Thymus (tissue), 11 donors: ENCODE data around the gene RALGPS1. TPM values are rescaled to one million over a fixed set of nuclear protein-coding genes. Genes with fewer than 3 reads are reported as not detected.

Experiments used
- DNase-seq, 9 donors: peaks; one replicate each; pipeline ENCODE4 v3.0.0-alpha.2; 2013; ENCODE audit warnings: low spot score in 9 of 9, low read depth in 6 of 9, missing footprints in 1 of 9
- H3K27ac ChIP-seq, 2 donors: one replicate each; pipeline ENCODE4 v1.5.1; 2013; ENCODE audit warnings: control low read depth in 1 of 2, low read depth in 1 of 2, low read length in 1 of 2, mild to moderate bottlenecking in 1 of 2, moderate library complexity in 1 of 2
- H3K27me3 ChIP-seq, 2 donors: one replicate each; pipeline ENCODE4 v1.5.1; 2013; ENCODE audit warnings: low read length in 1 of 2; ENCODE audit not compliant: control insufficient read depth in 2 of 2, insufficient read depth in 1 of 2
- H3K36me3 ChIP-seq, 2 donors: one replicate each; pipeline ENCODE4 v1.5.1; 2013; ENCODE audit warnings: low read length in 1 of 2, mild to moderate bottlenecking in 1 of 2, moderate library complexity in 1 of 2; ENCODE audit not compliant: control insufficient read depth in 2 of 2, insufficient read depth in 2 of 2
- H3K4me1 ChIP-seq, 2 donors: one replicate each; pipeline ENCODE4 v1.5.1; 2013; ENCODE audit warnings: low read length in 2 of 2; ENCODE audit not compliant: control insufficient read depth in 2 of 2, insufficient read depth in 2 of 2
- H3K4me3 ChIP-seq, 2 donors: one replicate each; pipeline ENCODE4 v1.5.1; 2013; ENCODE audit warnings: low read length in 2 of 2, control low read depth in 1 of 2, mild to moderate bottlenecking in 1 of 2
- H3K9me3 ChIP-seq, 2 donors: one replicate each; pipeline ENCODE4 v1.5.1; 2013; ENCODE audit warnings: low read length in 1 of 2, mild to moderate bottlenecking in 1 of 2; ENCODE audit not compliant: control insufficient read depth in 2 of 2, insufficient read depth in 1 of 2
- WGBS: extraction: QIAGEN DNeasy Blood & Tissue Kit; methylation state at CpG from one replicate; pipeline ENCODE4 v1.1.7; 2013; 5-methylcytosine and 5-hydroxymethylcytosine counted together
- polyA plus RNA-seq: library from polyadenylated mRNA; stranded (reverse); fragments of 200-250 nt; gene quantifications from one replicate; pipeline ENCODE4 v1.2.3, GENCODE V29; 2013
- total RNA-seq: library from RNA; stranded (reverse); fragments of 120-200 nt; gene quantifications from one replicate; pipeline ENCODE4 v1.2.4, GENCODE V29; 2013
- donor health status: healthy.

RALGPS1 gene
- total and polyA plus RNA-seq, 2 donors, result 3.6 to 8.5 TPM

- Histone ChIP-seq H3K9me3 (peaks cover 0 to 6% of the 10 kb centered on the region in 2 donors), H3K4me3 (no peak overlapping the region), H3K4me1 (peaks cover 0 to 12% of the 10 kb centered on the region in 2 donors), H3K27me3 (peaks cover 3 to 12% of the 10 kb centered on the region in 2 donors), H3K27ac (no peak overlapping the region), H3K36me3 (no peaks in the 10 kb centered on the region)
- 84% methylated on average over 6 of the region's 6 CpGs for WGBS
- peak in 1 of 9 donors; percentile 22 for DNase-seq
These were observed 201.6 kb downstream of the RALGPS1 start for GRCh38 chr9:127116088-127116726.

DNA sequence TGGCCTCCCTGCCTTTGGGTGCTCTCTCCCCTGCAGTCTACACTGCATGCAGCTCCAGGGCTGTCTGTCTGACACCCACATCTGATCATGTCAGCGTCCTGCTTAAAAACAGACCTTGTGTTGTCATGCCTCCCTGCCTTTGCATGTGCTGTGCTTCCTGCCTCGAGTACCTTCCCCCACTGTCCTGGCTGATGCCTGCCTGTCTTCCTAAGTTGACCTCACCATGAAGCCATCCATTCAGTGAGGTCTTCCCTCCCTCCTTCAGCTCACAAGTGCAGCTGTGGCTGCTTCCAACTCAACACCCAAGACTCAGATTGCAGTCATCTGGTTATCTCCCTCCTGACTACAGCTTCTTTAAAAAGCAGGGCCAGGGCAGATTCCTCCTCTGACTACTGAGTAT is 202.4 kb downstream of the RALGPS1 start:
- DNase-seq, result peak in 1 of 9 donors; percentile 22
- H3K9me3 ChIP-seq, result peaks cover 0 to 6% of the 10 kb centered on the region in 2 donors
- H3K27me3 ChIP-seq, result peaks cover 9 to 20% of the 10 kb centered on the region in 2 donors
- no peaks in the 10 kb centered on the region for H3K36me3 ChIP-seq
- 74% methylated on average over 2 of the region's 2 CpGs for WGBS
- H3K4me1 ChIP-seq, result peaks cover 0 to 12% of the 10 kb centered on the region in 2 donors
- H3K4me3 ChIP-seq, result no peak overlapping the region
- H3K27ac ChIP-seq, result no peak overlapping the region

- no peak overlapping the region for H3K27ac ChIP-seq
- no peak for DNase-seq
- no peaks in the 10 kb centered on the region for H3K36me3 ChIP-seq
- no peak overlapping the region for H3K4me3 ChIP-seq
- peaks cover 0 to 18% of the 10 kb centered on the region in 2 donors for H3K4me1 ChIP-seq
- peaks cover 17 to 28% of the 10 kb centered on the region in 2 donors for H3K27me3 ChIP-seq
- peaks cover 0 to 6% of the 10 kb centered on the region in 2 donors for H3K9me3 ChIP-seq
- WGBS, result over 99% methylated on average over 4 of the region's 4 CpGs
These were observed 203.2 kb downstream of the RALGPS1 start for GRCh38 chr9:127117801-127118200.

DNA sequence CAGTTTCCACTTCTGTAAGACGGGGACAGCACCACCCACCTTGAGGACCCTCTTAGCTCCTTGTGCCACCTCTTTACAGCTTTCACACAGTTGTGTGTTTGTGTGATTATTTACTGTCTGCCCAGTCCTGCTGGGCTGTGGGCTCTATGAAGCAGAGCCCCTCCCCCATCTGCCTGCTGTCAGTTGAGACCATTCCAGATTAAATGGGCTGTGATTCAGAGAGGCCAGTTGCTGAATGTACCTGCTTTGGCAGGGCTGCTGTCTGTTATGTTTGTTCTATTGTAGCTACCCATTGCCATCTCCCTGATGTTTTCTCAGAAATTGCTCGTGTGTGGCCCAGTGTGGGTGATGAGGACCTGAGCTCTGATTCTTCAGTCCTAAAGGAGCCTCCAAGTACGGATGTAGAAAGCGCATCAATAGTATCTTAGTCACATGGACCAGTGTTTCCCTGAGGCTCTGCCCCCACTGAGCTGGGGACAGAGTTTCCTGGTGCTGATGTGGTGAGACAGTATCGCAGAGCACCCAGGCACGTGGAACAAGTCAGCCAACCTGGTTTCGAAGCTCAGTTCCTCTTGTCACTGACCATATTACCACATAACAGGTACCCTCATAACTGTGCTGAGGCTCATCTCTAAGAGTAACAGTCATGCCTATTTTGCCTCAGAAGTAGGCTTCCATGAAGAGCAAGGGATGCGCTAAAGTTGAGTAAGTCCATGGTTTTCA is 204.2 kb downstream of the RALGPS1 start:
- Histone ChIP-seq H3K27ac (no peak overlapping the region), H3K27me3 (peaks cover 21 to 38% of the 10 kb centered on the region in 2 donors), H3K36me3 (no peaks in the 10 kb centered on the region), H3K4me1 (peaks cover 0 to 25% of the 10 kb centered on the region in 2 donors), H3K4me3 (no peak overlapping the region), H3K9me3 (peaks cover 0 to 6% of the 10 kb centered on the region in 2 donors)
- 94% methylated on average over 8 of the region's 8 CpGs for WGBS
- DNase-seq, result no peak

GRCh38 chr9:127119320-127119709 is 204.7 kb downstream of the RALGPS1 start:
- 95% methylated on average over 4 of the region's 4 CpGs for WGBS
- H3K36me3 ChIP-seq, result no peaks in the 10 kb centered on the region
- H3K4me1 ChIP-seq, result peaks cover 0 to 25% of the 10 kb centered on the region in 2 donors
- peaks cover 21 to 43% of the 10 kb centered on the region in 2 donors for H3K27me3 ChIP-seq
- H3K9me3 ChIP-seq, result peaks cover 0 to 6% of the 10 kb centered on the region in 2 donors
- H3K4me3 ChIP-seq, result no peak overlapping the region
- no peak for DNase-seq
- no peak overlapping the region for H3K27ac ChIP-seq

DNA sequence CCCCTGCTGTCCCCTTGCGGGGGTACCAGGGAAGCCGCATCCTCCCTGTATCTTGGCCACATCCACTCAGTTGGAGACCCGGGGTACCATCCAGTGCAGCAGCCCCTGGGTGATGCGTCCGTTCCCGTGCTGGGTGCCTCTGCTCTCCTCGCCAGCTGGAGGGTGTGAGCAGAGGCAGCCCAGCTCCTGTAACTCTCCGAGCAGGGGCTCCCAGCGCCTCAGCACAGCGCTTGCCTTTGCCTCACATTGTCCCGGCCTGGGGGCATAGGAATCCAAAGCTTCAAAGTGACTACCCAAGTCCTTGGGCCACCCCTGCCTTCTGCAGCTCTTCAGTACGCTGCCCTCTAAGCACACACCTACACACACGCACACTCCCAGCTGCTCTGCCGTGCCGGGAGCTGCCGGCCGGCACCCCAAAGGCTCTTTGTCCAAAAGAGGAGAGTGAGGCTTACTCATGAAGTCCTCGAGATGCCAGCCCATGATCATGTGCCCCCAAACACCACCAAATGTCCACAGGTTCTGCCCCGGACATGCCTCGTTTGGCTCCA is 207.1 kb downstream of the RALGPS1 start:
- Histone ChIP-seq H3K9me3 (no peaks in the 10 kb centered on the region), H3K27me3 (peaks cover 21 to 48% of the 10 kb centered on the region in 2 donors), H3K4me3 (peak overlapping the region in 1 of 2 donors; percentile 26), H3K4me1 (peaks cover 0 to 13% of the 10 kb centered on the region in 2 donors), H3K27ac (no peak overlapping the region), H3K36me3 (no peaks in the 10 kb centered on the region)
- DNase-seq, result no peak
- 63% methylated on average over 20 of the region's 20 CpGs for WGBS

- H3K27me3 ChIP-seq, result peaks cover 21 to 48% of the 10 kb centered on the region in 2 donors
- no peaks in the 10 kb centered on the region for H3K9me3 ChIP-seq
- peak in 4 of 9 donors; percentile 9 to 31 (median 18) for DNase-seq
- peak within 1 kb of the TSS; percentile 56 to 67 for H3K27ac ChIP-seq
- H3K36me3 ChIP-seq, result no peaks in the 10 kb centered on the region
- peaks cover 0 to 12% of the 10 kb centered on the region in 2 donors for H3K4me1 ChIP-seq
- WGBS, result 15% methylated on average over 43 of the region's 43 CpGs
- H3K4me3 ChIP-seq, result peak within 1 kb of the TSS in 1 of 2 donors; percentile 26
These were observed 207.8 kb downstream of the RALGPS1 start, which contains the start of gene ANGPTL2 for GRCh38 chr9:127122176-127123063. TSS of gene ANGPTL2 (minus strand) at chr9:127122635. CDS start at chr9:127108731, 13,904 bp downstream.

- no peaks in the 10 kb centered on the region for H3K9me3 ChIP-seq
- 48% methylated on average over 16 of the region's 16 CpGs for WGBS
- no peak overlapping the region for H3K4me3 ChIP-seq
- H3K36me3 ChIP-seq, result no peaks in the 10 kb centered on the region
- H3K27ac ChIP-seq, result peak overlapping the region in 1 of 2 donors; percentile 67
- H3K4me1 ChIP-seq, result peaks cover 0 to 12% of the 10 kb centered on the region in 2 donors
- H3K27me3 ChIP-seq, result peaks cover 21 to 48% of the 10 kb centered on the region in 2 donors
- no peak for DNase-seq
These were observed 208.7 kb downstream of the RALGPS1 start for GRCh38 chr9:127123064-127123890.
